OCI-LY3 (cell line): ENCODE results near the gene RPS25.

ENCODE experiments used
- EZH2phosphoT487 ChIP-seq: fragments of 200-600 bp; shearing (Covaris generic); IDR thresholded peaks from 2 replicates; pipeline ENCODE4 v1.6.1; 2018; ENCODE audit warnings: antibody characterized with exemption, mixed run types, low read depth
- TF ChIP-seq, protein P1 (sequence below): fragments of 200-600, 300-600 bp; sonication (generic); IDR thresholded peaks from 2 replicates; pipeline ENCODE4 v1.5.1; 2014; ENCODE audit warnings: antibody characterized with exemption, low read length, low read depth

DNA sequence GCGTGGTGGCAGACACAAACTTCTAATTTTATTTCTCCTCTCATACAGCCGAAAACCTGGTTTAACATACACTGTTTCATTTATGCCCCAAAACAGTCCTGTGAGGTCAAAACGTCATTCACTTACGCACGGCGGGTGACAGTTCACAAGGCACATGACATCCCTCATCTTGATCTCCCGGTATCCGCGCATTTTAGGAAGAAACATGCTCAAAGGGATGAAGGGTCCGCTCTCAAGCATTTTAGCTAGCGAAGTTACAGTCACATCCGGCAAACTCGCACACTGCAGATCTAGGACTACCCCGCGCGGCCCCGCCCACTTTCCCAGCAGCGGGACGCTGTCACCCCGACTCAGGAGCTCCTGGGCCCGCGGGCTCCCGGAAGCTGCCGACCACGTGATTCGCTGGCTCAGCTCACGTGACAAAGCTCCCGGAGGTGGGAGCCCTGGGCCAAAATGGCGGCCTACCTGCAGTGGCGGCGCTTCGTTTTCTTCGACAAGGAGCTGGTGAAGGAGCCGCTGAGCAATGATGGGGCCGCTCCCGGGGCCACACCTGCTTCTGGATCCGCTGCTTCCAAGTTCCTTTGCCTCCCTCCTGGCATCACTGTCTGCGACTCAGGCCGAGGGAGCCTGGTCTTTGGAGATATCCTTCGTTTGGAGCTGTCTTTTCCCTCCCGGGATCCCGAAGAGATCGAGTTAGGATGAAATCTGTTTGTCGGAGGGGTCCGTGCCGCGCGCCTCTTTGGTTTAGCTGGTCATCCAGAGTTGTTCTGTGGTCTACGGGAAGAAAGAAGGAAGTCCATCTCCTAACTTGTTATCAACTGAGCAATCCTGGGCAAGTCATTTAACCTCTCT is 49.5 kb upstream of the RPS25 start, which contains the start of gene VPS11:
- TF ChIP-seq, protein P1, sequence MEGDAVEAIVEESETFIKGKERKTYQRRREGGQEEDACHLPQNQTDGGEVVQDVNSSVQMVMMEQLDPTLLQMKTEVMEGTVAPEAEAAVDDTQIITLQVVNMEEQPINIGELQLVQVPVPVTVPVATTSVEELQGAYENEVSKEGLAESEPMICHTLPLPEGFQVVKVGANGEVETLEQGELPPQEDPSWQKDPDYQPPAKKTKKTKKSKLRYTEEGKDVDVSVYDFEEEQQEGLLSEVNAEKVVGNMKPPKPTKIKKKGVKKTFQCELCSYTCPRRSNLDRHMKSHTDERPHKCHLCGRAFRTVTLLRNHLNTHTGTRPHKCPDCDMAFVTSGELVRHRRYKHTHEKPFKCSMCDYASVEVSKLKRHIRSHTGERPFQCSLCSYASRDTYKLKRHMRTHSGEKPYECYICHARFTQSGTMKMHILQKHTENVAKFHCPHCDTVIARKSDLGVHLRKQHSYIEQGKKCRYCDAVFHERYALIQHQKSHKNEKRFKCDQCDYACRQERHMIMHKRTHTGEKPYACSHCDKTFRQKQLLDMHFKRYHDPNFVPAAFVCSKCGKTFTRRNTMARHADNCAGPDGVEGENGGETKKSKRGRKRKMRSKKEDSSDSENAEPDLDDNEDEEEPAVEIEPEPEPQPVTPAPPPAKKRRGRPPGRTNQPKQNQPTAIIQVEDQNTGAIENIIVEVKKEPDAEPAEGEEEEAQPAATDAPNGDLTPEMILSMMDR, result no peak
- no peak for TF ChIP-seq EZH2phosphoT487
